Upper lobe of right lung (tissue), 1 donor: ENCODE data around the gene IDH3G. TPM values are rescaled to one million over a fixed set of nuclear protein-coding genes. Genes with fewer than 3 reads are reported as not detected.

Experiments
- ATAC-seq: fragments of 200-7000 bp; cut with Tn5 transposase; one replicate; pipeline ENCODE4 v1.9.1; 2020; ENCODE audit warnings: mild to moderate bottlenecking, moderate library complexity
- DNase-seq: peaks from one replicate; pipeline ENCODE4 v3.0.0-alpha.2; 2020
- H3K27ac ChIP-seq: fragments of 200-600 bp; one replicate; pipeline ENCODE4 v1.8.0; 2022
- H3K27me3 ChIP-seq: fragments of 200-600 bp; one replicate; pipeline ENCODE4 v1.8.0; 2022; ENCODE audit warnings: mild to moderate bottlenecking
- H3K36me3 ChIP-seq: fragments of 200-600 bp; one replicate; pipeline ENCODE4 v1.8.0; 2022
- H3K4me1 ChIP-seq: fragments of 200-600 bp; one replicate; pipeline ENCODE4 v1.8.0; 2022
- H3K4me3 ChIP-seq: fragments of 200-600 bp; one replicate; pipeline ENCODE4 v1.8.0; 2022; ENCODE audit warnings: mild to moderate bottlenecking
- H3K9me3 ChIP-seq: fragments of 200-600 bp; one replicate; pipeline ENCODE4 v1.8.0; 2022
- intact Hi-C: fragments of 100-400 bp; cut with DNase I; formaldehyde crosslinking; loops from one replicate; pipeline ENCODE4 v1.11.0; 2022
- total RNA-seq: library from RNA; stranded (reverse); fragmentation: NEBNext Ultra II Directional; extraction: Animal tissue kit (Norgen Biotek cat#: 25700); gene quantifications from one replicate; pipeline ENCODE4 v1.2.1, GENCODE V29; 2021
- TF ChIP-seq, protein P1 (sequence below): fragments of 200-600 bp; IDR thresholded peaks from one replicate; pipeline ENCODE4 v1.8.0; 2022; ENCODE audit warnings: antibody characterized with exemption
- donor health status: DM: no; HTN: yes; CAD: no; lungs with severe emphysema.

IDH3G gene
- total RNA-seq, 1 donor from 2014 or later: 42.7 TPM

DNA sequence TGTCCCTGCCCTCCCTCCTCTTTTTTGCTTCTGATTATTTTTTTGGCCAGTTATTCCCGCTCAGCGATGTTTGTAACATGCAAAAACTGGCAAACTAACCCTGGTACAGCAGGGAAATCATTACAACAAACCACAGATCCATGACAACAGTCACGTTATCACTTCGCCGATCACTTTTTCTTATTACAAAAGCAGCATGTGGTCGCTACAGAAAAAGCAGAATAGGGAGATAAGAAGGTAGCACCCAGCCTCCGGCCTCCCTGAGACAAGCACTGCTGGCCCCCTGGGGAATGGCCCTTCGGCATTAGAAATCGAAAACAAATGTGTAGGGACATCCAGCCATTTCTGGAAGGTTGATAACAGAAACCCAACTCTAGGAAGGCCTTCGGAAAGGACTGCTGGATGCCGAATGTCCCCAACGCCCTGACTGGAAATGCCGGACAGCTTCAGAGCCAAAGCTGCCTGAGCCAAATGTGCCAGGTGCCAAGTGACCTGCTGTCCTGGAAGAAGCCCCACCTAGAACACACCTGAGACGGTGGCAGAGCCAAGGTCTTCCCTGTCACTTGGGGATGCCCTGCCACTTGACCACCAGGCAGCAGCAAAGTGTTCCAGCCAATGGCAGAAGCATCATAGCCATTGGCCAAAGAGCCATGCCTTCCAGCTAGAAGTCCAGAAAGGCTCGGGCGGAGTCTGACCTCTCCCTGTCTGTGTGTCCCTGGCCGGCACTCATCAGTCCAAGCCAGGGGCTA is 2.9 kb downstream of the IDH3G start:
- peaks cover 16% of the 10 kb centered on the region for H3K4me1 ChIP-seq
- TF ChIP-seq, protein P1, sequence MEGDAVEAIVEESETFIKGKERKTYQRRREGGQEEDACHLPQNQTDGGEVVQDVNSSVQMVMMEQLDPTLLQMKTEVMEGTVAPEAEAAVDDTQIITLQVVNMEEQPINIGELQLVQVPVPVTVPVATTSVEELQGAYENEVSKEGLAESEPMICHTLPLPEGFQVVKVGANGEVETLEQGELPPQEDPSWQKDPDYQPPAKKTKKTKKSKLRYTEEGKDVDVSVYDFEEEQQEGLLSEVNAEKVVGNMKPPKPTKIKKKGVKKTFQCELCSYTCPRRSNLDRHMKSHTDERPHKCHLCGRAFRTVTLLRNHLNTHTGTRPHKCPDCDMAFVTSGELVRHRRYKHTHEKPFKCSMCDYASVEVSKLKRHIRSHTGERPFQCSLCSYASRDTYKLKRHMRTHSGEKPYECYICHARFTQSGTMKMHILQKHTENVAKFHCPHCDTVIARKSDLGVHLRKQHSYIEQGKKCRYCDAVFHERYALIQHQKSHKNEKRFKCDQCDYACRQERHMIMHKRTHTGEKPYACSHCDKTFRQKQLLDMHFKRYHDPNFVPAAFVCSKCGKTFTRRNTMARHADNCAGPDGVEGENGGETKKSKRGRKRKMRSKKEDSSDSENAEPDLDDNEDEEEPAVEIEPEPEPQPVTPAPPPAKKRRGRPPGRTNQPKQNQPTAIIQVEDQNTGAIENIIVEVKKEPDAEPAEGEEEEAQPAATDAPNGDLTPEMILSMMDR: no peak
- DNase-seq (no peak), ATAC-seq (no peak)
- H3K27ac ChIP-seq: no peak overlapping the region
- no peaks in the 10 kb centered on the region for H3K27me3 ChIP-seq
- H3K36me3 ChIP-seq: no peaks in the 10 kb centered on the region
- H3K9me3 ChIP-seq: no peaks in the 10 kb centered on the region
- intact Hi-C loops: no loop called here
- H3K4me3 ChIP-seq: no peak overlapping the region

DNA sequence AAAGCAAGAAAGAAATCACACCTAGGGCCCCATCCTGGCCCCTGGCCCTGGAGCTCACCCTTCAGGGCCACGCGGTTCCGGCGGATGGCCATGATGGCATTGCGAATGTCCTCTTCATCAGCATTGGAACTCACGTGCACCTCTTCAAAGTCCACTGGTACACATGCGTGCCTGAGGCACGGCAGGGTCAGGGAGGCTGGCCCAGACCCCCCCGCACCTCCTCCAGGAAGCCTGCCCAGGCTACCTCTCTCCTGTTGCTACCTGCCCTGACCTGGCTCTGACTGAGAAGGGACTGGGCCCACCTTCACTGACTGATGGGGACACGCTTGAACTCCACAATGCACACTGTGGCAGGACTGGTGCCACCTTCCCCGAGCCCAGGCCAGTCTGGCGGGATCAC is 4.5 kb downstream of the IDH3G start:
- TF ChIP-seq, protein P1: no peak
- no peak overlapping the region for H3K27ac ChIP-seq
- H3K9me3 ChIP-seq: no peaks in the 10 kb centered on the region
- intact Hi-C loops: no loop called here
- no peak overlapping the region for H3K4me3 ChIP-seq
- H3K4me1 ChIP-seq: peaks cover 7% of the 10 kb centered on the region
- H3K27me3 ChIP-seq: no peaks in the 10 kb centered on the region
- no peak for ATAC-seq
- H3K36me3 ChIP-seq: peaks cover 8% of the 10 kb centered on the region
- no peak for DNase-seq

DNA sequence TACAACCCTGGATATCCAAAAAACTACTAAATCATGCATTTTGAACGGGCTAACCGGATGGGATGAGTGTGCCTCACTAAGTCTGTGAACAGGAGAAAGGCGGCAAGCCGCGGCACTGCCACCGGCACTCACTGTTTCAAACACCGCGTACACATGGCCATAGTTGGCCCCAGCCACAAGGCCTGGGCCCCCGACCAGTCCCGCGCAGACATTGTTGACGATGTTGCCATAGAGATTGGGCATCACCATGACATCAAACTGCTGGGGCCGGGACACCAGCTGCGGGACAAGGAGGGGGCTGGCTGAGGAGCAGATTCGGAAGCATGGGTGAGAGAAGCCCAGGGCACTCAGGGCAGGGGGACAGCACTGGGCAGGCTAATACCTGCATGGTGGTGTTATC is 7.5 kb downstream of the IDH3G start:
- Histone ChIP-seq H3K36me3 (peaks cover 8% of the 10 kb centered on the region), H3K27ac (no peak overlapping the region), H3K4me1 (no peaks in the 10 kb centered on the region), H3K27me3 (no peaks in the 10 kb centered on the region), H3K9me3 (no peaks in the 10 kb centered on the region), H3K4me3 (no peak overlapping the region)
- ATAC-seq: no peak
- intact Hi-C loops: no loop called here
- no peak for DNase-seq
- TF ChIP-seq, protein P1: no peak

DNA sequence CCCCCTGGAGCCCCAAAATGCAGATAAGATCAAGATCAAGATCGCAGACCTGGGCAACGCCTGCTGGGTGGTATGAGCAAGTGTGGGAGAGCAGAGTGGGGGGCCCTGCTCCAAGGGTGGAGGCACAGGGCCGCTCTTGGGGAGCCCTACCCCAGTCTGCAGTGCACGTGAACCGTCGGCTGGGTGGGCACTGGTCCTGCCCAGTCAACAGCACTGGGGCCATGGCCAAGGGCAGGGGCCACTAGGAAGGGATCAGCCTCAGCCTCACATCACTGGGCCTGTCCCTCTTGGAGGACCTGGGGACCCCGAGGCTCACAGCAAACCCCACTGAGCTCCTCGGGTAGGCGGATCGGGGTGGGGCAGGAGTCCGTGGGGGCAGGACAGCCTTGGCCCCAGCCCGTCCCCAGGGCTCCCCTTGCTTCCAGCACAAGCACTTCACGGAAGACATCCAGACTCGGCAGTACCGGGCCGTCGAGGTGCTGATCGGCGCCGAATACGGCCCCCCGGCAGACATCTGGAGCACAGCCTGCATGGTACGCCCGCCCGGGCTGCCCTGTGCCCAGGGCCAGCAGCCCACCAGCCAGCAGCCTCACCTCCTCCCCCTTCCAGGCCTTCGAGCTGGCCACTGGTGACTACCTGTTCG is 9.7 kb downstream of the IDH3G start:
- Histone ChIP-seq H3K36me3 (peaks cover 8% of the 10 kb centered on the region), H3K4me1 (no peaks in the 10 kb centered on the region), H3K27me3 (no peaks in the 10 kb centered on the region), H3K9me3 (no peaks in the 10 kb centered on the region), H3K27ac (no peak overlapping the region), H3K4me3 (no peak overlapping the region)
- TF ChIP-seq, protein P1: no peak
- ATAC-seq (no peak), DNase-seq (no peak)
- intact Hi-C loops: no loop called here

DNA sequence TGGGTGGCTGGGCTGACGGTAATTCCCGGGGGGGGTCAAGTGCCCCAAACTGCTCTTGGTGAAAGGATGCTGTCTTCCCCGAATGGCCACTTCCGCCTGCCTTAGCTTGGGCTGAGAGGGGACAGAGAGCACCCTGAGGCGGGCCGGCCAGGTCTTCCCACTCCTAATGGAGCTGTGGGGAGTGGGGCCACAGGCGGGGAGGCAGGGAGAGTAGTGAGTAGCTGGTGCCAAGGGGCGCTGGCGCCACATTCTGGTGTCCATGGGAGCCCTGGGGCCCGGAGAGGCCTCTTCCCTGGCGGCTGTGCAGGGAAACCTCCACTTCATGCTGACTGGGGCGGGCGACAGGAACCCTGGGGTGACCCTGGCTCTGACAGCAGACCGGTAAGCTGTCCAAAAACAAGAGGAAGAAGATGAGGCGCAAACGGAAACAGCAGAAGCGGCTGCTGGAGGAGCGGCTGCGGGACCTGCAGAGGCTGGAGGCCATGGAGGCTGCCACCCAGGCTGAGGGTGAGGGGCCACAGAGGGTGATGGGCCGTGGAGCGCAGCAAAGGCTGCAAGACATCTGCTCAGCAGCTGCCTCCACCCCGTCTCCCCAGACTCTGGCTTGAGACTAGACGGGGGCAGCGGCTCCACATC is 10.7 kb downstream of the IDH3G start:
- DNase-seq (no peak), ATAC-seq (no peak)
- intact Hi-C loops: no loop called here
- TF ChIP-seq, protein P1: no peak
- peaks cover 8% of the 10 kb centered on the region for H3K36me3 ChIP-seq
- H3K4me1 ChIP-seq: no peaks in the 10 kb centered on the region
- no peak overlapping the region for H3K4me3 ChIP-seq
- no peaks in the 10 kb centered on the region for H3K9me3 ChIP-seq
- no peaks in the 10 kb centered on the region for H3K27me3 ChIP-seq
- H3K27ac ChIP-seq: no peak overlapping the region
